ENCODE data around the gene ZBTB7A. TPM values are rescaled to one million over a fixed set of nuclear protein-coding genes. Genes with fewer than 3 reads are reported as not detected.

The ZBTB7A gene
- total RNA-seq, 1 donor from 2014 or later = 15.3 TPM

DNA sequence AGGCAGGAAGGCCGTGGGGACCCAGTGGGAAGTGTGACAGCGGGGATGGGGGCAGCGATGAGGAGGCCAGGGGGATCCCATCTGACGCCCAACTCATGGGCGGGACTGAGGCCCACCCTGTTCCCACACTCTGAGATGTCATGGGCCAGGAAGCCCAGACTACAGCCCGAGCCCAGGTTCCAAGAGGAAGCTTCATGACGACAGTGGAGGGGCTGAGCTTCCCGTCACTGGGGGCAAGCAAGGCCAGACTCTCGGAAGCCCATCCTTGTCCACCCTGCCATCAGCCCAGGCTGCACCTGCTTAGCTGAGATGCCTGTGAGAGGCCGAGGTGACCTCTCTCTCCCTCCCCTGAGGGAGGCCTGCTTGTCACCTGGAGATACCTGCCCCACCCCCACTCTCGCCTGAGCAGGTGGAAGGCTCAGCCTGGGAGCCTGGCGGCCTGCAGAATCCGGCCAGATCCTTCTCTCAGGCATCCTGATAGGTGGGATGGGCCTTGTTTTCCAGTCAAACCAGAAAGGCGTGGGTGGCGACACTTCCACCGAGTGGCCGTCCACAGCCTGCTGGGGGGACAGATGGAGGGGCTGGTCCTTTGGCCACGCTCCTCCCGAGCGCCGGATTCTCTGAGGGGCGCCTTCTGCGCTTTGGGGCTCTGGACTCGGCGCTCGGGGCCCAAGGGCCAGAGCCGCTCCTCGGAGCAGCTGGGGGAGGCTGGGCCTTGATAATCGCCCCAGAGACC lies 4.8 kb downstream of the ZBTB7A start:
- Histone ChIP-seq H3K36me3 (ENCODE audit: control insufficient read depth, insufficient read depth, low read length) (peaks cover 15% of the 10 kb centered on the region), H3K4me3 (ENCODE audit: low read depth, low read length) (peak overlapping the region; percentile 35), H3K27me3 (ENCODE audit: control insufficient read depth, insufficient read depth, low read length) (no peaks in the 10 kb centered on the region)
- FAIRE-seq = no peak
- TF ChIP-seq, protein P1, sequence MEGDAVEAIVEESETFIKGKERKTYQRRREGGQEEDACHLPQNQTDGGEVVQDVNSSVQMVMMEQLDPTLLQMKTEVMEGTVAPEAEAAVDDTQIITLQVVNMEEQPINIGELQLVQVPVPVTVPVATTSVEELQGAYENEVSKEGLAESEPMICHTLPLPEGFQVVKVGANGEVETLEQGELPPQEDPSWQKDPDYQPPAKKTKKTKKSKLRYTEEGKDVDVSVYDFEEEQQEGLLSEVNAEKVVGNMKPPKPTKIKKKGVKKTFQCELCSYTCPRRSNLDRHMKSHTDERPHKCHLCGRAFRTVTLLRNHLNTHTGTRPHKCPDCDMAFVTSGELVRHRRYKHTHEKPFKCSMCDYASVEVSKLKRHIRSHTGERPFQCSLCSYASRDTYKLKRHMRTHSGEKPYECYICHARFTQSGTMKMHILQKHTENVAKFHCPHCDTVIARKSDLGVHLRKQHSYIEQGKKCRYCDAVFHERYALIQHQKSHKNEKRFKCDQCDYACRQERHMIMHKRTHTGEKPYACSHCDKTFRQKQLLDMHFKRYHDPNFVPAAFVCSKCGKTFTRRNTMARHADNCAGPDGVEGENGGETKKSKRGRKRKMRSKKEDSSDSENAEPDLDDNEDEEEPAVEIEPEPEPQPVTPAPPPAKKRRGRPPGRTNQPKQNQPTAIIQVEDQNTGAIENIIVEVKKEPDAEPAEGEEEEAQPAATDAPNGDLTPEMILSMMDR (IDR thresholded peaks at IDR 0.05; ENCODE audit: insufficient read depth, low read length, severe bottlenecking) = no peak
- DNase-seq (ENCODE audit: low read depth) = peak; percentile 40

DNA sequence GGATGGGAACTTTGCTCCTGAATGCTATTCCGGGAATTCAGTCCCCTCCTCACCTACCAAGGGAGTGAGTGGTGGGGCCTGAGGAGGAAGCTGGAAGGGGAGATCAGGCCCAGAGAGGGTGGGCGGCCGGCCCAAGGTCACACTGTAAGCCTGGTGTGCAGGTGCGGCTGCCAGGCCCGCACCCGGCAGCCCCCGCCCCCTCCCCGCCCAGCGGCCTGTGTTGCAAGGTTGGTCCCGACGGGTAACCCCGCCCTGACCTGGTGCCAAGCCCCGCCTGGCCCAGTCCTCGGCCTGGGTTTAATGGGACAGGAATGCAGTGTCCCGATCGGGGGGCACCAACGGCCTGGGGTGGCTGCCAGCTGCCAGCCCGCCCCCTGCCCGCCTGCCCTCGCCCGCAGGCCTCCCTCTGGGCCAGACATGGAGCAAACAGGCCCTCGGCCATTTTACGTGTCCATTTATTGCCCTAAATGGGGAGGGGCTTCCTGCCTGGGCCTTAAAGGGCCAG lies 5.5 kb downstream of the ZBTB7A start:
- Histone ChIP-seq H3K36me3 (ENCODE audit: control insufficient read depth, insufficient read depth, low read length) (peaks cover 15% of the 10 kb centered on the region), H3K4me3 (ENCODE audit: low read depth, low read length) (peak overlapping the region; percentile 35), H3K27me3 (ENCODE audit: control insufficient read depth, insufficient read depth, low read length) (no peaks in the 10 kb centered on the region)
- FAIRE-seq (no peak), DNase-seq (ENCODE audit: low read depth) (peak; percentile 48)
- TF ChIP-seq, protein P1 (IDR thresholded peaks at IDR 0.05; ENCODE audit: insufficient read depth, low read length, severe bottlenecking) = no peak

DNA sequence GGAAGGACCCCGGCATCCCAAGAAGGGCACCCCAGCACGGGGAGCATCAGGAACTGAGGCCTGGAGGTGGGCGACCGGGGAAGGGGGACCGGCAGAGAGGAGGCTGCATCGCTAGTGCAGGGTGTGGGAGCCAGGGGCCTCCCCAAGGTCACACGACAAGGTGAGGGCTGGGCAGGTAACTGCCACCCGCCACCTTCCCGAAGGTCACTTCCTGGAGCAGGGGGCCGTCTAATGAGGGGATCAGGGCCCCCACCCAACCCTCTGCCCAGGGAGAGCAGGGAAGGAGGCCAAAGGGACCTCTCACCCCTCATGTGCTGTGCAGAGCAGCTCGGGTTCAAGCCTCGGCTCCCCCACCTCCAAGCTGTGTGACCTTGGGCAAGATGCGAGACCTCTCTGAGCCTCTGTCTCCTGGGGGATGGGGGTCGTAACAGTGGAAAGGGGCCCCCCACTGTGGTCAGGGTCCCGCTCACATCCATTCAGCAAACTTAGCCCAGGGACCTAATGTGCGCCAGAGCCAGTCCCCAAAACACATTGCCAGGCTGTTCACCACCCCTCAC lies 6.0 kb downstream of the ZBTB7A start:
- DNase-seq (ENCODE audit: low read depth) (no peak), FAIRE-seq (no peak)
- Histone ChIP-seq H3K27me3 (ENCODE audit: control insufficient read depth, insufficient read depth, low read length) (no peaks in the 10 kb centered on the region), H3K4me3 (ENCODE audit: low read depth, low read length) (peak overlapping the region; percentile 37), H3K36me3 (ENCODE audit: control insufficient read depth, insufficient read depth, low read length) (peaks cover 18% of the 10 kb centered on the region)
- TF ChIP-seq, protein P1 (IDR thresholded peaks at IDR 0.05; ENCODE audit: insufficient read depth, low read length, severe bottlenecking) = no peak

DNA sequence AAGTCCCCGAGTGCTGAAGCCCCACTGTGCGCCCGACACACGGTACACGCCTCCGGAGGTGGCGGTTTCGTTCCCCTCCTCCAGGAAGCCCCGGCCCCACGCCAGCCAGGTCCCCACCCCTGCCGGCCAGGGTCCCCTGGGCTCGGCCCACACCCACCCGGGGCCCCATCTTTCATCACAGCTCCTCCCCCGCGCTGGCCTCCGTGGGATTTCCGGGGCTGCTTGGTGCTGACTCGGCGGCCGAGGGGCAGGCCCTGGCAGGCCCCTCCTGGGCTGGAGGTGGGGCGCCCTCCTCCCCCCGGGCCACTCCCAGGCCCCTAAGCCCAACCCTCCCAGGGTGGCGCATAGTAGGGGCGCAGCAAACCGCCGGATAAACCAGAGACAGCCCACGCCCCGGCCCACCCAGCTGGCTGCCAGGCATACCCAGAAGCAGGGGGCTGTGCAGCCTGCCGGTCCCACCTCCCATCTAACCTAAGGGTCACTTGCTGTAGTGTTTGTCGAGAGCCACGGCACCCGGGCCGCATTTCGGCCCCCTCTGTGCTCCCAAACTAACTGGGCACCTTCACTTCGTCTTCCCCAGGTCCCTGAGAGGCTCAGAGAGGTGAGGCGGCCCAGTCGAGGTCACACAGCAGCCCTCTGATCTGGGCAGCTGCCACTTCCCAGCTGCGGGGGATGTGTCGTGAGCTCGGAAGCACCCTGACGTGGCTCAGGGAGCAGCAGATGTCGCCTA lies 6.6 kb downstream of the ZBTB7A start:
- Histone ChIP-seq H3K36me3 (ENCODE audit: control insufficient read depth, insufficient read depth, low read length) (peaks cover 20% of the 10 kb centered on the region), H3K4me3 (ENCODE audit: low read depth, low read length) (peak overlapping the region; percentile 37), H3K27me3 (ENCODE audit: control insufficient read depth, insufficient read depth, low read length) (no peaks in the 10 kb centered on the region)
- DNase-seq (ENCODE audit: low read depth) = peak; percentile 62
- TF ChIP-seq, protein P1 (IDR thresholded peaks at IDR 0.05; ENCODE audit: insufficient read depth, low read length, severe bottlenecking) = no peak
- no peak for FAIRE-seq

DNA sequence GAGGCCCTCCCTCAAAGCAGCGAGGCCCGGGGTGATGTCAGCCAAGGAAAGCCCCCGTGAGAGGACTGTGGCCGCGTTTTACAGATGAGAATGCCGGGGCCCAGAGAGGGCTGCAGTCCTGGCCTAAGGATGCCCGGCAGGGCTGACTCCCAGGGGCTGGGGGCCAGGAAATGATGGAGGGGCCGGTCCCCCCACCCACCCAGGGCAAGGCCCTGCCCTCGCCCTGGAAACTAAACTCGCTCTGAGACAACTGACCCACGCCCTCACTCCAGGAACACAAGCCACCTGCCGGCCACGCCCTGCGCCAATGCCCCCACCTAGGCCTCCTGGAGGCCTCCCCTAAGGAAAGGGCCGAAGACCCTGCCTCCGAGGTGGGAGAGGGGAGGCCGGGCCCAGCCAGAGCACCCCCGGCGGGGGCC lies 7.2 kb downstream of the ZBTB7A start:
- FAIRE-seq (no peak), DNase-seq (ENCODE audit: low read depth) (no peak)
- TF ChIP-seq, protein P1 (IDR thresholded peaks at IDR 0.05; ENCODE audit: insufficient read depth, low read length, severe bottlenecking) = no peak
- Histone ChIP-seq H3K4me3 (ENCODE audit: low read depth, low read length) (peak overlapping the region; percentile 37), H3K36me3 (ENCODE audit: control insufficient read depth, insufficient read depth, low read length) (peaks cover 24% of the 10 kb centered on the region), H3K27me3 (ENCODE audit: control insufficient read depth, insufficient read depth, low read length) (no peaks in the 10 kb centered on the region)

Data from bronchial epithelial cell (primary cell).